Hepatocyte (in vitro differentiated cells): ENCODE results near the gene AFAP1. TPM values are rescaled to one million over a fixed set of nuclear protein-coding genes. Genes with fewer than 3 reads are reported as not detected.
A peak's percentile ranks its signal among the peaks of the same experiment; 100 is the strongest.

Experiments
- DNase-seq: peaks from one replicate; pipeline ENCODE4 v3.0.0-alpha.2; 2016; ENCODE audit warnings: low spot score
- H2AFZ ChIP-seq: fragments of 200-600 bp; sonication (generic); 2 replicates; pipeline ENCODE4 v1.6.0; 2016; ENCODE audit warnings: antibody characterized with exemption, mild to moderate bottlenecking
- H3K27ac ChIP-seq: fragments of 200-600 bp; sonication (generic); 2 replicates; pipeline ENCODE4 v1.5.1; 2016; ENCODE audit warnings: mild to moderate bottlenecking
- H3K27me3 ChIP-seq: fragments of 200-600 bp; sonication (generic); 2 replicates; pipeline ENCODE4 v1.6.1; 2016
- H3K36me3 ChIP-seq: fragments of 200-600 bp; sonication (generic); replicated peaks from 2 replicates; pipeline ENCODE4 v1.5.1; 2016; ENCODE audit warnings: low read depth; ENCODE audit not compliant: insufficient read depth
- H3K4me1 ChIP-seq: fragments of 200-600 bp; sonication (generic); 2 replicates; pipeline ENCODE4 v1.5.1; 2016; ENCODE audit warnings: mild to moderate bottlenecking, moderate library complexity; ENCODE audit not compliant: insufficient read depth
- H3K4me2 ChIP-seq: fragments of 200-600 bp; sonication (generic); 2 replicates; pipeline ENCODE4 v1.6.0; 2016
- H3K4me3 ChIP-seq: fragments of 200-600 bp; sonication (generic); 2 replicates; pipeline ENCODE4 v1.5.1; 2016; ENCODE audit warnings: mild to moderate bottlenecking
- H3K79me2 ChIP-seq: fragments of 200-600 bp; sonication (generic); 2 replicates; pipeline ENCODE4 v1.6.0; 2017; ENCODE audit warnings: mild to moderate bottlenecking
- H3K9me2 ChIP-seq: fragments of 200-600 bp; sonication (generic); replicated peaks from 2 replicates; pipeline ENCODE4 v1.6.0; 2017; ENCODE audit warnings: mild to moderate bottlenecking; ENCODE audit not compliant: insufficient read depth
- H3K9me3 ChIP-seq: fragments of 200-600 bp; sonication (generic); 2 replicates; pipeline ENCODE4 v1.5.1; 2016; ENCODE audit warnings: low read depth, mild to moderate bottlenecking
- H4K20me1 ChIP-seq: fragments of 200-600 bp; sonication (generic); 2 replicates; pipeline ENCODE4 v1.6.0; 2016; ENCODE audit warnings: mild to moderate bottlenecking; ENCODE audit not compliant: insufficient read depth, poor library complexity, severe bottlenecking
- EZH2 ChIP-seq: fragments of 200-600 bp; sonication (generic); IDR thresholded peaks from 2 replicates; pipeline ENCODE4 v1.6.1; 2016; ENCODE audit warnings: antibody characterized with exemption, mild to moderate bottlenecking, borderline replicate concordance
- EZH2phosphoT487 ChIP-seq: fragments of 200-600 bp; sonication (generic); IDR thresholded peaks from one replicate; pipeline ENCODE4 v1.6.1; 2018; ENCODE audit warnings: antibody characterized with exemption, mild to moderate bottlenecking, low read depth, moderate library complexity; ENCODE audit not compliant: unreplicated experiment, severe bottlenecking
- WGBS: methylation state at CpG from one replicate; pipeline ENCODE4 v1.1.6; 2016; ENCODE audit warnings: low lambda C conversion rate; ENCODE audit errors: missing lambda C conversion rate; 5-methylcytosine and 5-hydroxymethylcytosine counted together
- polyA plus RNA-seq: library from polyadenylated mRNA; unstranded; fragments of >200 nt; fragmentation: Nextera tagmentation; extraction: Ambion mirVana; gene quantifications from 2 replicates; pipeline ENCODE4 v1.2.1, GENCODE V29; 2016
- total RNA-seq: library from RNA; depleted of rRNA; stranded (reverse); fragments of >200 nt; gene quantifications from 2 replicates; pipeline ENCODE4 v1.2.3, GENCODE V29; 2014
- TF ChIP-seq, protein P1 (sequence below): fragments of 200-600 bp; sonication (generic); IDR thresholded peaks from 2 replicates; pipeline ENCODE4 v1.5.1; 2016; ENCODE audit warnings: antibody characterized with exemption, mild to moderate bottlenecking; ENCODE audit not compliant: poor library complexity

The AFAP1 gene
- total and polyA plus RNA-seq, 2 experiments from 2014 or later = 9.3 to 16.2 TPM

DNA sequence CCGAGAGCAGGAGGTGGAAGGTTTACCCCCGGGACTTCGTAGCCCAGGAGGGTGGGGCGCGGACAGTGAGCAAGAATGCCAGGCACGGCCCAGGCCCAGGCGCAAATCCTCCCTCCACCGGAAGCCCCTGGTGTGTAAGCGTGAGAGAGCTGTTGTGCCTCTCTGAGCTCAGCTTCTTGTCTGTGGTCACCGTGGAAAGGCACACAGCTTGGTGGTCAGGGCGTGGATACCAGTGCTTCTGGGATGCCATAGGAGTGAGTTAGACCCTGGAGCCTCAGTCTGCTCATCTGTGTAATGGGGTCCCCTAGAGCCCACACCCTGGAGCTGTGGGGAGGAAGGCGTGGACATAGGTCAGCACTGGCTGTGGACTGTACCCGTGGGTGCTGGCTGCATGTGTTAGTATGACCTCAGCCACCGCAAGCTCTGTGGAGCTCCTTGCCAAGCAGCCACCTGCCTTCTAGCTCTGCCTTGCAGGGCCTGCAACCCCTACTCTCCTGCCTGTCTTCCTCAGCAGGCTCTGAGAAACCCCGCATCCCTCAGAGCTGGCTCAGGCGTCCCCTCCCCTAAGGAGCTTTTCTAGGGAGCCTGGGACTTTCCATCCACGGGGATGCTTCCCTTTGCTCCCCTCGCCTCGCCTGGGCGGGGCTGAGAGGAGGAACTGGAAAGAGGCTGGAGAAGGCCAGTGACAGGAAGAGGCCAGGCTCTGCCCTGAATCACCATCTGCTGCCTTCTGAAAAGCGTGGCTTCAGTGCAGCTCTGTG, 28.0 kb upstream of the AFAP1 start:
- H3K79me2 ChIP-seq = no peaks in the 10 kb centered on the region
- no peak overlapping the region for H3K4me2 ChIP-seq
- TF ChIP-seq EZH2phosphoT487 = no peak
- peaks cover 35% of the 10 kb centered on the region for H3K4me1 ChIP-seq
- no peaks in the 10 kb centered on the region for H4K20me1 ChIP-seq
- DNase-seq = no peak
- no peak overlapping the region for H3K4me3 ChIP-seq
- H3K27ac ChIP-seq = peak overlapping the region; percentile 30
- WGBS = 85% methylated on average over 21 of the region's 21 CpGs
- no peaks in the 10 kb centered on the region for H3K36me3 ChIP-seq
- H3K27me3 ChIP-seq = no peaks in the 10 kb centered on the region
- no peaks in the 10 kb centered on the region for H3K9me3 ChIP-seq
- no peak overlapping the region for H2AFZ ChIP-seq
- H3K9me2 ChIP-seq = no peaks in the 10 kb centered on the region

- 82% methylated on average over 9 of the region's 9 CpGs for WGBS
- Histone ChIP-seq H4K20me1 (no peaks in the 10 kb centered on the region), H3K4me2 (no peak overlapping the region), H3K9me2 (no peaks in the 10 kb centered on the region), H3K4me1 (peaks cover 35% of the 10 kb centered on the region), H2AFZ (no peak overlapping the region), H3K9me3 (no peaks in the 10 kb centered on the region), H3K27me3 (no peaks in the 10 kb centered on the region), H3K36me3 (no peaks in the 10 kb centered on the region), H3K27ac (no peak overlapping the region), H3K79me2 (no peaks in the 10 kb centered on the region), H3K4me3 (no peak overlapping the region)
- no peak for DNase-seq
- TF ChIP-seq EZH2 (no peak), EZH2phosphoT487 (no peak)
- TF ChIP-seq, protein P1, sequence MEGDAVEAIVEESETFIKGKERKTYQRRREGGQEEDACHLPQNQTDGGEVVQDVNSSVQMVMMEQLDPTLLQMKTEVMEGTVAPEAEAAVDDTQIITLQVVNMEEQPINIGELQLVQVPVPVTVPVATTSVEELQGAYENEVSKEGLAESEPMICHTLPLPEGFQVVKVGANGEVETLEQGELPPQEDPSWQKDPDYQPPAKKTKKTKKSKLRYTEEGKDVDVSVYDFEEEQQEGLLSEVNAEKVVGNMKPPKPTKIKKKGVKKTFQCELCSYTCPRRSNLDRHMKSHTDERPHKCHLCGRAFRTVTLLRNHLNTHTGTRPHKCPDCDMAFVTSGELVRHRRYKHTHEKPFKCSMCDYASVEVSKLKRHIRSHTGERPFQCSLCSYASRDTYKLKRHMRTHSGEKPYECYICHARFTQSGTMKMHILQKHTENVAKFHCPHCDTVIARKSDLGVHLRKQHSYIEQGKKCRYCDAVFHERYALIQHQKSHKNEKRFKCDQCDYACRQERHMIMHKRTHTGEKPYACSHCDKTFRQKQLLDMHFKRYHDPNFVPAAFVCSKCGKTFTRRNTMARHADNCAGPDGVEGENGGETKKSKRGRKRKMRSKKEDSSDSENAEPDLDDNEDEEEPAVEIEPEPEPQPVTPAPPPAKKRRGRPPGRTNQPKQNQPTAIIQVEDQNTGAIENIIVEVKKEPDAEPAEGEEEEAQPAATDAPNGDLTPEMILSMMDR = no peak
Measured at GRCh38 chr4:7967063-7967440, 27.4 kb upstream of the AFAP1 start.

DNA sequence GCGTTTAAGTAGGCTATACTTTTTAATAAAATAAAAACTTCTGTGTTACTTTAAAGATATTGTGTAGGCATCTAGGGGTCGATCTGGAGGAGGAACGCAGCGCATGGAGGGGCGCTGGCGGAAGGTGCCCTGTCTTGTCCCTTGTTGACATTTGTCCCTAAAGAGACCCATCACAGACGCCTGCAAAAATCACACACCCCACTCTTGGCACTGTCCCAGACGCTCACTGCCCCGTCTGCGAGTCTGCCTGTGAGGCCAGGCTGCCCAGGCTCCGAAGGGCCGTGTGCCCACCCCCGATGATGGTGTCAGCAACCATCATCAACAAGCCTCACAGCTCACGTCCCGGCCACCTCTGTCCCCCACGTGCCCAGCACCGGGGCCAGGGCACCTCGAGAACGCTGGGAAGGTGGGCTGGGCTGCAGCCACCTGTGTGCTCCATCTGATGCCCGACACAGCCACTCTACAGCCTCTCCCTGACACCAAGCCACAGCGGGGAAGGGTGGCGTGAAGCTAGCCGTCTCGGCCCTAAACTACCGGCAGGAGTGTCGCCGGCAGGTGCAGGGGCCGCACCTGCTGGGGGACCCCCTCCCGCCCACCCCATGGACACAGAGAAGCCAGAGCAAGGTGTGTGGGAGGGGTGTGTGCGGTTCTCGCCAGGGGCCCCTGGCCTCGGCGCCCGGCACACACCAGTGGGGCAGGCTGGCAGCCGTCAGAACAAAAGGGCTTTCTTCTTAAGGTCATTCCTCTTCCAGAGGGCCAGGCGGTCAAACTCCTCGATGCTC, 26.8 kb upstream of the AFAP1 start:
- peaks cover 30% of the 10 kb centered on the region for H3K4me1 ChIP-seq

More for the DNA sequence above, 26.8 kb upstream of the AFAP1 start:
- Histone ChIP-seq H3K9me2 (no peaks in the 10 kb centered on the region), H3K9me3 (no peaks in the 10 kb centered on the region), H2AFZ (no peak overlapping the region), H3K79me2 (no peaks in the 10 kb centered on the region), H3K4me3 (no peak overlapping the region), H4K20me1 (no peaks in the 10 kb centered on the region), H3K4me2 (no peak overlapping the region), H3K27me3 (no peaks in the 10 kb centered on the region), H3K27ac (no peak overlapping the region), H3K36me3 (no peaks in the 10 kb centered on the region)
- TF ChIP-seq EZH2phosphoT487 = no peak
- TF ChIP-seq, protein P1 = no peak
- DNase-seq = no peak
- 90% methylated on average over 30 of the region's 37 CpGs for WGBS
